Activated T-helper 1 cell treated with anti-CD3 and anti-CD28 coated beads, Interleukin-12 subunit alpha, Interleukin-12 subunit beta, Interleukin-2, Interleukin-4 antibody, amounts not matched to agents 30 ng/mL and 10 ng/mL and 1 ng/mL, durations not matched to agents 14 hours and 24 hours and 36 hours (primary cell): ENCODE measurements around the gene ICAM2. TPM values are rescaled to one million over a fixed set of nuclear protein-coding genes. Genes with fewer than 3 reads are reported as not detected.

ENCODE experiments used
- DNase-seq: peaks from one replicate; pipeline ENCODE4 v3.0.0; 2021; ENCODE audit warnings: low spot score
- H3K27ac Mint-ChIP-seq: one replicate; pipeline ENCODE4 v1.8.0; 2021; ENCODE audit warnings: mild to moderate bottlenecking, mixed read lengths
- H3K27me3 Mint-ChIP-seq: one replicate; pipeline ENCODE4 v1.8.0; 2022; ENCODE audit warnings: mild to moderate bottlenecking, moderate library complexity, mixed read lengths; ENCODE audit not compliant: insufficient read depth
- H3K36me3 Mint-ChIP-seq: one replicate; pipeline ENCODE4 v1.8.0; 2021; ENCODE audit warnings: low read depth, mixed read lengths
- H3K4me1 Mint-ChIP-seq: one replicate; pipeline ENCODE4 v1.8.0; 2021; ENCODE audit warnings: low read depth, mixed read lengths
- H3K4me3 Mint-ChIP-seq: one replicate; pipeline ENCODE4 v1.8.0; 2021; ENCODE audit warnings: mild to moderate bottlenecking, moderate library complexity, mixed read lengths
- H3K9me3 Mint-ChIP-seq: one replicate; pipeline ENCODE4 v1.8.0; 2021; ENCODE audit warnings: mixed read lengths
- intact Hi-C: fragments of 100-400 bp; cut with micrococcal nuclease; formaldehyde crosslinking; loops from one replicate; pipeline ENCODE4 v1.15.1; 2024
- total RNA-seq: library from RNA; stranded (reverse); gene quantifications from 2 replicates; pipeline ENCODE4 v1.2.3, GENCODE V29; 2022

ICAM2 gene
- total RNA-seq, 1 donor from 2014 or later: 62.1 TPM

- Mint-ChIP-seq H3K27ac (no peak overlapping the region), H3K36me3 (no peaks in the 10 kb centered on the region), H3K27me3 (peaks cover 15% of the 10 kb centered on the region), H3K4me1 (peaks cover 6% of the 10 kb centered on the region), H3K4me3 (no peak overlapping the region), H3K9me3 (no peaks in the 10 kb centered on the region)
- no peak for DNase-seq
- intact Hi-C loops: no loop called here
Observed at GRCh38 chr17:63969278-63969677, 51.2 kb downstream of the ICAM2 start.

GRCh38 chr17:63967953-63968352 lies 52.5 kb downstream of the ICAM2 start:
- Mint-ChIP-seq H3K4me3 (no peak overlapping the region), H3K27ac (no peak overlapping the region), H3K27me3 (peaks cover 15% of the 10 kb centered on the region), H3K9me3 (no peaks in the 10 kb centered on the region), H3K36me3 (no peaks in the 10 kb centered on the region), H3K4me1 (peaks cover 6% of the 10 kb centered on the region)
- no peak for DNase-seq
- intact Hi-C loops: loop anchor here (1.0 kb wide), 1 partner anchor 17 kb away; no protein-coding TSS in a partner anchor

GRCh38 chr17:63966646-63967264 lies 53.7 kb downstream of the ICAM2 start:
- DNase-seq: no peak
- H3K4me1 Mint-ChIP-seq: peaks cover 6% of the 10 kb centered on the region
- no peak overlapping the region for H3K27ac Mint-ChIP-seq
- peaks cover 15% of the 10 kb centered on the region for H3K27me3 Mint-ChIP-seq
- no peaks in the 10 kb centered on the region for H3K9me3 Mint-ChIP-seq
- H3K36me3 Mint-ChIP-seq: no peaks in the 10 kb centered on the region
- no peak overlapping the region for H3K4me3 Mint-ChIP-seq
- intact Hi-C loops: loop anchor here (1.0 kb wide), 1 partner anchor 19 kb away; no protein-coding TSS in a partner anchor

- Mint-ChIP-seq H3K36me3 (no peaks in the 10 kb centered on the region), H3K27me3 (peaks cover 2% of the 10 kb centered on the region), H3K9me3 (no peaks in the 10 kb centered on the region), H3K4me1 (peaks cover 6% of the 10 kb centered on the region), H3K27ac (no peak overlapping the region), H3K4me3 (no peak overlapping the region)
- intact Hi-C loops: no loop called here
- no peak for DNase-seq
Observed at GRCh38 chr17:63963123-63963522, 57.3 kb downstream of the ICAM2 start.

- Mint-ChIP-seq H3K36me3 (no peaks in the 10 kb centered on the region), H3K27ac (no peak overlapping the region), H3K4me3 (no peak overlapping the region), H3K27me3 (peaks cover 2% of the 10 kb centered on the region), H3K9me3 (no peaks in the 10 kb centered on the region), H3K4me1 (peaks cover 6% of the 10 kb centered on the region)
- intact Hi-C loops: no loop called here
- DNase-seq: no peak
Observed at GRCh38 chr17:63962298-63962744, 58.1 kb downstream of the ICAM2 start.

- peak; percentile 20 for DNase-seq
- H3K36me3 Mint-ChIP-seq: no peaks in the 10 kb centered on the region
- H3K4me3 Mint-ChIP-seq: peak overlapping the region; percentile 45
- intact Hi-C loops: loop anchor here (1.0 kb wide), 1 partner anchor 15 kb away; no protein-coding TSS in a partner anchor
- no peaks in the 10 kb centered on the region for H3K9me3 Mint-ChIP-seq
- H3K4me1 Mint-ChIP-seq: peaks cover 1% of the 10 kb centered on the region
- H3K27ac Mint-ChIP-seq: no peak overlapping the region
- peaks cover 1% of the 10 kb centered on the region for H3K27me3 Mint-ChIP-seq
Observed at GRCh38 chr17:63961355-63962212, 58.8 kb downstream of the ICAM2 start.

- no peaks in the 10 kb centered on the region for H3K36me3 Mint-ChIP-seq
- DNase-seq: no peak
- H3K27me3 Mint-ChIP-seq: peaks cover 1% of the 10 kb centered on the region
- H3K4me1 Mint-ChIP-seq: no peaks in the 10 kb centered on the region
- H3K4me3 Mint-ChIP-seq: no peak overlapping the region
- intact Hi-C loops: no loop called here
- no peak overlapping the region for H3K27ac Mint-ChIP-seq
- no peaks in the 10 kb centered on the region for H3K9me3 Mint-ChIP-seq
Observed at GRCh38 chr17:63960430-63960829, 60.0 kb downstream of the ICAM2 start.

- no peak overlapping the region for H3K27ac Mint-ChIP-seq
- no peaks in the 10 kb centered on the region for H3K36me3 Mint-ChIP-seq
- no peaks in the 10 kb centered on the region for H3K9me3 Mint-ChIP-seq
- peaks cover 1% of the 10 kb centered on the region for H3K27me3 Mint-ChIP-seq
- H3K4me3 Mint-ChIP-seq: no peak overlapping the region
- H3K4me1 Mint-ChIP-seq: peaks cover 3% of the 10 kb centered on the region
- DNase-seq: no peak
- intact Hi-C loops: no loop called here
Observed at GRCh38 chr17:63960006-63960405, 60.4 kb downstream of the ICAM2 start.

GRCh38 chr17:63956296-63956920 lies 64.0 kb downstream of the ICAM2 start:
- intact Hi-C loops: no loop called here
- Mint-ChIP-seq H3K9me3 (no peaks in the 10 kb centered on the region), H3K4me1 (peaks cover 15% of the 10 kb centered on the region), H3K4me3 (no peak overlapping the region), H3K27ac (peak overlapping the region; percentile 52), H3K36me3 (no peaks in the 10 kb centered on the region), H3K27me3 (peaks cover 1% of the 10 kb centered on the region)
- DNase-seq: no peak

GRCh38 chr17:63955791-63956190 lies 64.6 kb downstream of the ICAM2 start:
- DNase-seq: no peak
- intact Hi-C loops: no loop called here
- Mint-ChIP-seq H3K36me3 (no peaks in the 10 kb centered on the region), H3K4me1 (peaks cover 15% of the 10 kb centered on the region), H3K27ac (peak overlapping the region; percentile 67), H3K9me3 (no peaks in the 10 kb centered on the region), H3K27me3 (peaks cover 1% of the 10 kb centered on the region), H3K4me3 (no peak overlapping the region)

GRCh38 chr17:63955232-63955631 lies 65.2 kb downstream of the ICAM2 start:
- Mint-ChIP-seq H3K4me1 (peaks cover 15% of the 10 kb centered on the region), H3K27me3 (peaks cover 1% of the 10 kb centered on the region), H3K27ac (no peak overlapping the region), H3K9me3 (no peaks in the 10 kb centered on the region), H3K36me3 (no peaks in the 10 kb centered on the region), H3K4me3 (no peak overlapping the region)
- intact Hi-C loops: no loop called here
- DNase-seq: no peak

- intact Hi-C loops: no loop called here
- H3K27ac Mint-ChIP-seq: peak overlapping the region; percentile 14
- peaks cover 1% of the 10 kb centered on the region for H3K27me3 Mint-ChIP-seq
- no peaks in the 10 kb centered on the region for H3K36me3 Mint-ChIP-seq
- H3K4me1 Mint-ChIP-seq: peaks cover 15% of the 10 kb centered on the region
- no peak overlapping the region for H3K4me3 Mint-ChIP-seq
- no peaks in the 10 kb centered on the region for H3K9me3 Mint-ChIP-seq
- DNase-seq: peak; percentile 12
Observed at GRCh38 chr17:63954402-63955063, 65.9 kb downstream of the ICAM2 start.
